ENCODE results near the gene CEBPB. TPM values are rescaled to one million over a fixed set of nuclear protein-coding genes. Genes with fewer than 3 reads are reported as not detected.

CEBPB gene
- total RNA-seq, 1 donor from 2014 or later, result 20.6 TPM

GRCh38 chr20:50229156-50229607, 38.6 kb downstream of the CEBPB start:
- DNase-seq, result no peak

- DNase-seq, result no peak
These were observed 39.6 kb downstream of the CEBPB start for GRCh38 chr20:50230184-50230583.

- DNase-seq, result no peak
These were observed 40.4 kb downstream of the CEBPB start for GRCh38 chr20:50230871-50231560.

- no peak for DNase-seq
These were observed 41.2 kb downstream of the CEBPB start for GRCh38 chr20:50231854-50232253.

GRCh38 chr20:50232651-50233324, 42.2 kb downstream of the CEBPB start:
- DNase-seq, result no peak

GRCh38 chr20:50233325-50234212, 42.9 kb downstream of the CEBPB start:
- DNase-seq, result no peak

- DNase-seq, result no peak
These were observed 43.7 kb downstream of the CEBPB start for GRCh38 chr20:50234288-50234687.

GRCh38 chr20:50237349-50237748, 46.7 kb downstream of the CEBPB start:
- no peak for DNase-seq

GRCh38 chr20:50238081-50238800, 47.6 kb downstream of the CEBPB start:
- no peak for DNase-seq

- DNase-seq, result no peak
These were observed 49.5 kb downstream of the CEBPB start for GRCh38 chr20:50240092-50240491.

GRCh38 chr20:50242178-50242514, 51.5 kb downstream of the CEBPB start:
- DNase-seq, result no peak

Other genes with a start within 250 kb of the CEBPB start
- gene SNAI1, start 207.8 kb upstream of the CEBPB start, total RNA-seq, result 0.31 TPM
- gene UBE2V1, start 77.7 kb upstream of the CEBPB start, total RNA-seq, result 39.6 TPM
- gene PEDS1, start 37.1 kb upstream of the CEBPB start, total RNA-seq, result 18.6 TPM

Measured in tongue (tissue), 2 donors.